GM23248 (cell line): Measurements from ENCODE around the gene MARK3.

Experiments used
- EZH2 ChIP-seq: fragments of 200-600 bp; sonication (generic); IDR thresholded peaks from 2 replicates; pipeline ENCODE4 v1.6.1; 2018; ENCODE audit warnings: antibody characterized with exemption, mild to moderate bottlenecking; ENCODE audit not compliant: insufficient read depth, poor library complexity, severe bottlenecking
- EZH2phosphoT487 ChIP-seq: fragments of 200-600 bp; sonication (generic); IDR thresholded peaks from 2 replicates; pipeline ENCODE4 v1.6.1; 2018; ENCODE audit warnings: antibody characterized with exemption, moderate library complexity, mild to moderate bottlenecking, low read depth; ENCODE audit not compliant: insufficient read depth

DNA sequence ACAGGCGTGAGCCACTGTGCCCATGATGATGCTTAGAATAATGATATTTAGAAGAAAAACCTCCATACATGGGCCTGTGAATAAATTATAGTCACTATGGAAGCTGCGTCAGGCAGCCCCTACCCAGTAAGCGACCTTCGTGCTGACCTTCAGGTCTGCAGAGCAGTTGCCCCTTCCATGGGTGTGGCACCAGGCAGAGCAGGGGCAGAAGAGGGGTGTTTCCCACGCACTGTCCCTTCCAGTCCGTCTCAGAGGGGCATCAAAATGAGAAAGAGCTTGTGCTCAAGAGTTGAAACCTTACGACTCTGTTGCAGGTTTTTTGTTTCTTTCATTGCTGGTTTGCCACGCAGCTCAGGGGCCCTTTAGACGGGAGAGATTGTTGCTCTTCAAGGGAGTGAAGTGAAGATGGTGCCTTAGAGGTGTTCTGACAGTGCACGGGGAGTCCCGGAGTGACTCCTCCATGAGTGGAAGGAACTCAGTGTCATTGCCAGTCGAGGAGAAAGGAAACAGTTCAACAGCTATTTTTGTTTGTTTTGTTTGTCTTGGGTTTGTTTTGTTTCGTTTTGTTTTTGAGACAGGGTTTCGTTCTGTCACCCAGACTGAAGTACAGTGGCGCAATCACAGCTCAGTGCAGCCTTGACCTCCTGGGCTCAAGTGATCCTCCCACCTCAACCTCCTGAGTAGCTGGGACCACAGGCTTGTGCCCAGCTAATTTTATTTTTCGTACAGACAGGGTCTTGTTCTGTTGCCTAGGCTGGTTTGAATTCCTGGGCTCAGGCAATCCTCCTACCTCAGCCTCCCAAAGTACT, 123.5 kb downstream of the MARK3 start:
- TF ChIP-seq EZH2: no peak
- TF ChIP-seq EZH2phosphoT487: no peak
